Peyer's patch (tissue), 4 donors: ENCODE results near the gene MARCHF9.

Experiments
- CTCF ChIP-seq, 6 experiments: fragments of 450-650 bp in 4 of 6; fragments of 200-600 bp in 2 of 6; sonication (generic) in 1 of 6; IDR thresholded peaks; one replicate each; pipeline ENCODE4 v1.5.1; 2017 to 2019; ENCODE audit warnings: antibody characterized with exemption in 6 of 6, mild to moderate bottlenecking in 3 of 6, moderate library complexity in 1 of 6
- POLR2A ChIP-seq, 2 donors: fragments of 450-650 bp; IDR thresholded peaks; one replicate each; pipeline ENCODE4 v1.5.1; 2017; ENCODE audit warnings: antibody characterized with exemption in 2 of 2, mild to moderate bottlenecking in 2 of 2, moderate library complexity in 2 of 2

GRCh38 chr12:57757771-57758170, 2.9 kb downstream of the MARCHF9 start:
- no peak for TF ChIP-seq POLR2A (IDR thresholded peaks at IDR 0.05)
- no peak for TF ChIP-seq CTCF (IDR thresholded peaks at IDR 0.05)
